ENCODE measurements around the gene DNAJC7. TPM values are rescaled to one million over a fixed set of nuclear protein-coding genes. Genes with fewer than 3 reads are reported as not detected.

DNAJC7 gene
- polyA plus RNA-seq, 1 of the 3 experiments (the other 2 are of a cell fraction), result 38.8 TPM

GRCh38 chr17:42001729-42002128 lies 15.5 kb downstream of the DNAJC7 start:
- H3K4me1 ChIP-seq (ENCODE audit: control insufficient read depth in 1 of 2, insufficient read depth in 2 of 2, low read depth in 1 of 2, low read length in 1 of 2), result peaks cover 6 to 8% of the 10 kb centered on the region in 2 experiments; a peak in 2 of 4 replicates
- peaks cover 37 to 44% of the 10 kb centered on the region in 2 experiments for H3K36me3 ChIP-seq (replicated peaks in 1 of 2; ENCODE audit: control insufficient read depth in 1 of 2, insufficient read depth in 2 of 2, low read length in 1 of 2)
- WGBS (ENCODE audit: low lambda C conversion rate), result 98% methylated on average over 2 of the region's 2 CpGs
- TF ChIP-seq IRF3 (IDR thresholded peaks at IDR 0.05; ENCODE audit: low read depth, low read length) (no peak), ZBTB33 (IDR thresholded peaks at IDR 0.05; ENCODE audit: borderline replicate concordance, low read depth) (no peak), NRF1 (IDR thresholded peaks at IDR 0.05; ENCODE audit: low read depth, low read length) (no peak), RXRA (IDR thresholded peaks at IDR 0.05; ENCODE audit: borderline replicate concordance, low read depth) (no peak), TEAD4 (IDR thresholded peaks at IDR 0.05; ENCODE audit: borderline replicate concordance, insufficient read depth) (no peak), GATA2 (CRISPR knock-in tag; IDR thresholded peaks at IDR 0.05) (no peak), CTCF (IDR thresholded peaks at IDR 0.05) (no peak), USF1 (IDR thresholded peaks at IDR 0.05; ENCODE audit: borderline replicate concordance, low read depth) (no peak), RCOR1 (IDR thresholded peaks at IDR 0.05; ENCODE audit: low read length) (no peak), MEF2A (IDR thresholded peaks at IDR 0.05; ENCODE audit: borderline replicate concordance, low read depth) (no peak), RAD21 (IDR thresholded peaks at IDR 0.05; ENCODE audit: low read length) (no peak), USF2 (IDR thresholded peaks at IDR 0.05; ENCODE audit: borderline replicate concordance, low read depth, low read length) (no peak)
- ChIA-PET CTCF (no interaction called here), POLR2A (no interaction called here)
- no peaks in the 10 kb centered on the region for H3K27me3 ChIP-seq (ENCODE audit: insufficient read depth)
- no peaks in the 10 kb centered on the region for H3F3A ChIP-seq (replicated peaks; ENCODE audit: insufficient read depth)
- no peak overlapping the region for H3K9ac ChIP-seq
- H3K9me2 ChIP-seq, result no peaks in the 10 kb centered on the region
- peaks cover 68% of the 10 kb centered on the region for H3K79me2 ChIP-seq (ENCODE audit: insufficient read depth)
- no peak overlapping the region for H3K4me2 ChIP-seq
- no peak overlapping the region for H3K4me3 ChIP-seq (ENCODE audit: low read depth in 2 of 2, low read length in 1 of 2)
- H3K9me3 ChIP-seq, result no peaks in the 10 kb centered on the region
- H4K20me1 ChIP-seq (ENCODE audit: insufficient read depth), result peaks cover 48% of the 10 kb centered on the region
- DNase-seq, result no peak
- no peak overlapping the region for H2AFZ ChIP-seq (ENCODE audit: low read depth)
- H3K27ac ChIP-seq (ENCODE audit: low read depth in 2 of 2, low read length in 1 of 2), result no peak overlapping the region
